LNCAP (cell line): Measurements from ENCODE around the gene FLYWCH2.

ENCODE experiments used
- CTCF ChIP-seq: fragments of 450-650 bp; IDR thresholded peaks from 2 replicates; pipeline ENCODE4 v1.5.1; 2017; ENCODE audit warnings: mild to moderate bottlenecking

FLYWCH2 gene

GRCh38 chr16:2905241-2905987 lies 22.4 kb downstream of the FLYWCH2 start:
- no peak for TF ChIP-seq CTCF

- TF ChIP-seq CTCF, result no peak
Measured at GRCh38 chr16:2905988-2906387, 23.0 kb downstream of the FLYWCH2 start.

GRCh38 chr16:2907084-2907753 lies 24.2 kb downstream of the FLYWCH2 start:
- TF ChIP-seq CTCF, result peak; percentile 86

GRCh38 chr16:2910441-2910969 lies 27.5 kb downstream of the FLYWCH2 start:
- no peak for TF ChIP-seq CTCF

- no peak for TF ChIP-seq CTCF
Measured at GRCh38 chr16:2911638-2912329, 28.8 kb downstream of the FLYWCH2 start, which contains the start of gene FLYWCH1. TSS of gene FLYWCH1 (plus strand) at chr16:2911931. CDS start at chr16:2929686, 17,755 bp downstream.

- TF ChIP-seq CTCF, result no peak
Measured at GRCh38 chr16:2912330-2913199, 29.6 kb downstream of the FLYWCH2 start.

- TF ChIP-seq CTCF, result no peak
Measured at GRCh38 chr16:2913603-2914002, 30.6 kb downstream of the FLYWCH2 start.
